Trophoblast cell (in vitro differentiated cells and primary cell): ENCODE results near the gene CTRB1. TPM values are rescaled to one million over a fixed set of nuclear protein-coding genes. Genes with fewer than 3 reads are reported as not detected.
A peak's percentile ranks its signal among the peaks of the same experiment; 100 is the strongest.

ENCODE experiments used
- DNase-seq, 2 donors: peaks; one replicate each; pipeline ENCODE4 v3.0.0-alpha.2; 2016
- H2AFZ ChIP-seq: 2 replicates; pipeline ENCODE4 v1.6.1; 2013; ENCODE audit warnings: low read length, moderate library complexity, mild to moderate bottlenecking; ENCODE audit not compliant: insufficient read depth, poor library complexity
- H2AK5ac ChIP-seq: 2 replicates; pipeline ENCODE4 v1.6.1; 2013; ENCODE audit warnings: mild to moderate bottlenecking, low read length
- H2BK120ac ChIP-seq: 2 replicates; pipeline ENCODE4 v1.6.1; 2013; ENCODE audit warnings: low read length, mild to moderate bottlenecking, moderate library complexity; ENCODE audit not compliant: insufficient read depth, poor library complexity
- H2BK12ac ChIP-seq: 2 replicates; pipeline ENCODE4 v1.6.1; 2013; ENCODE audit warnings: mild to moderate bottlenecking, low read length, moderate library complexity
- H2BK5ac ChIP-seq: 2 replicates; pipeline ENCODE4 v1.6.1; 2013; ENCODE audit warnings: low read length, low read depth, moderate library complexity, mild to moderate bottlenecking; ENCODE audit not compliant: poor library complexity
- H3K14ac ChIP-seq: 2 replicates; pipeline ENCODE4 v1.6.1; 2013; ENCODE audit warnings: mild to moderate bottlenecking, low read length
- H3K18ac ChIP-seq: 2 replicates; pipeline ENCODE4 v1.6.1; 2013; ENCODE audit warnings: mild to moderate bottlenecking, low read length
- H3K23ac ChIP-seq: 2 replicates; pipeline ENCODE4 v1.6.1; 2013; ENCODE audit warnings: low read length
- H3K27ac ChIP-seq: 2 replicates; pipeline ENCODE4 v1.5.1; 2013; ENCODE audit warnings: low read depth, mild to moderate bottlenecking, inconsistent platforms, low read length, moderate library complexity
- H3K27me3 ChIP-seq: 2 replicates; pipeline ENCODE4 v1.6.1; 2013; ENCODE audit warnings: inconsistent platforms, mild to moderate bottlenecking, low read length, moderate library complexity; ENCODE audit not compliant: insufficient read depth
- H3K36me3 ChIP-seq, 2 experiments: 1 replicate in 1 of 2; 2 replicates in 1 of 2; pipeline ENCODE4 v1.6.1; 2013; ENCODE audit warnings: low read length in 2 of 2, mild to moderate bottlenecking in 2 of 2, moderate library complexity in 1 of 2; ENCODE audit not compliant: insufficient read depth in 2 of 2, control insufficient read depth in 1 of 2
- H3K4ac ChIP-seq: 2 replicates; pipeline ENCODE4 v1.6.1; 2013; ENCODE audit warnings: low read depth, mild to moderate bottlenecking, low read length, moderate library complexity
- H3K4me1 ChIP-seq, 2 experiments: 1 replicate in 1 of 2; 2 replicates in 1 of 2; pipeline ENCODE4 v1.6.1; 2013; ENCODE audit warnings: low read length in 2 of 2, mild to moderate bottlenecking in 2 of 2, moderate library complexity in 1 of 2; ENCODE audit not compliant: insufficient read depth in 2 of 2, control insufficient read depth in 1 of 2
- H3K4me2 ChIP-seq: 2 replicates; pipeline ENCODE4 v1.6.1; 2013; ENCODE audit warnings: inconsistent platforms, mild to moderate bottlenecking, low read length, moderate library complexity
- H3K4me3 ChIP-seq: 2 replicates; pipeline ENCODE4 v1.5.1; 2013; ENCODE audit warnings: mild to moderate bottlenecking, low read depth, low read length, inconsistent platforms
- H3K79me1 ChIP-seq: one replicate; pipeline ENCODE4 v1.6.1; 2013; ENCODE audit warnings: low read length
- H3K79me2 ChIP-seq: 2 replicates; pipeline ENCODE4 v1.6.1; 2013; ENCODE audit warnings: low read length, mild to moderate bottlenecking; ENCODE audit not compliant: control insufficient read depth, insufficient read depth, poor library complexity
- H3K9ac ChIP-seq: 2 replicates; pipeline ENCODE4 v1.6.1; 2013; ENCODE audit warnings: mild to moderate bottlenecking, low read length
- H3K9me3 ChIP-seq: 2 replicates; pipeline ENCODE4 v1.6.1; 2013; ENCODE audit warnings: low read depth, mild to moderate bottlenecking, control low read depth, inconsistent platforms, low read length; ENCODE audit not compliant: insufficient read depth
- H4K12ac ChIP-seq: 2 replicates; pipeline ENCODE4 v1.6.1; 2013; ENCODE audit warnings: low read depth, mild to moderate bottlenecking, low read length, moderate library complexity
- H4K8ac ChIP-seq: 2 replicates; pipeline ENCODE4 v1.6.1; 2013; ENCODE audit warnings: low read depth, mild to moderate bottlenecking, low read length, moderate library complexity
- H4K91ac ChIP-seq: one replicate; pipeline ENCODE4 v1.6.1; 2013; ENCODE audit warnings: low read depth, mild to moderate bottlenecking, low read length, moderate library complexity
- WGBS: extraction: QIAGEN DNeasy Blood & Tissue Kit; methylation state at CpG from one replicate; pipeline ENCODE4 v1.1.7; 2013; ENCODE audit warnings: missing lambda C conversion rate; ENCODE audit not compliant: insufficient read length, insufficient coverage; ENCODE audit errors: extremely low coverage; 5-methylcytosine and 5-hydroxymethylcytosine counted together
- polyA plus RNA-seq: library from polyadenylated mRNA; stranded (reverse); fragments of 200-250 nt; gene quantifications from 2 replicates; pipeline ENCODE4 v1.2.3, GENCODE V29; 2013

Gene CTRB1
- 0.15 TPM in 1 of 2 replicates, not detected in the other for polyA plus RNA-seq

- Histone ChIP-seq H3K4me1 (peaks cover 3 to 18% of the 10 kb centered on the region in 2 experiments), H3K9ac (no peak within 1 kb of the TSS), H3K27ac (peak within 1 kb of the TSS; percentile 36), H2AFZ (no peak within 1 kb of the TSS), H3K4me3 (no peak within 1 kb of the TSS), H2BK120ac (peak within 1 kb of the TSS; percentile 39), H3K14ac (peak within 1 kb of the TSS; percentile 54), H3K79me1 (peaks cover 2% of the 10 kb centered on the region), H3K23ac (no peak within 1 kb of the TSS), H2AK5ac (peak within 1 kb of the TSS; percentile 96), H3K36me3 (no peaks in the 10 kb centered on the region), H4K12ac (no peak within 1 kb of the TSS), H3K79me2 (peaks cover 1% of the 10 kb centered on the region), H3K4me2 (no peak within 1 kb of the TSS), H2BK12ac (peak within 1 kb of the TSS; percentile 80), H3K4ac (no peak within 1 kb of the TSS), H2BK5ac (no peak within 1 kb of the TSS), H3K9me3 (no peaks in the 10 kb centered on the region), H3K18ac (no peak within 1 kb of the TSS), H4K91ac (peak within 1 kb of the TSS; percentile 16), H4K8ac (peak within 1 kb of the TSS; percentile 32), H3K27me3 (no peaks in the 10 kb centered on the region)
- DNase-seq, result peak in 1 of 2 donors; percentile 48
- no CpG with 5 or more reads among the region's 19 CpGs for WGBS
These were observed at the start of gene CTRB1 for GRCh38 chr16:75218256-75219076. CTRB1 (plus strand) TSS chr16:75218988; CDS start chr16:75219008, 20 bp downstream.

GRCh38 chr16:75169899-75170405 lies 48.8 kb upstream of the CTRB1 start:
- WGBS, result no CpG with 5 or more reads among the region's 10 CpGs
- Histone ChIP-seq H4K8ac (no peak overlapping the region), H4K12ac (no peak overlapping the region), H3K27me3 (no peaks in the 10 kb centered on the region), H2BK12ac (no peak overlapping the region), H2BK120ac (no peak overlapping the region), H3K27ac (no peak overlapping the region), H2AK5ac (no peak overlapping the region), H3K23ac (no peak overlapping the region), H3K9me3 (peaks cover 25% of the 10 kb centered on the region), H2AFZ (no peak overlapping the region), H3K14ac (no peak overlapping the region), H3K4me1 (no peaks in the 10 kb centered on the region), H3K79me1 (no peaks in the 10 kb centered on the region), H3K79me2 (no peaks in the 10 kb centered on the region), H3K4ac (no peak overlapping the region), H2BK5ac (no peak overlapping the region), H3K4me2 (no peak overlapping the region), H3K36me3 (peaks cover 14 to 35% of the 10 kb centered on the region in 2 experiments), H3K4me3 (no peak overlapping the region), H3K18ac (no peak overlapping the region), H3K9ac (peak overlapping the region; percentile 22), H4K91ac (no peak overlapping the region)
- no peak for DNase-seq

- Histone ChIP-seq H3K14ac (no peak overlapping the region), H3K79me1 (no peaks in the 10 kb centered on the region), H2BK120ac (no peak overlapping the region), H3K4me3 (no peak overlapping the region), H3K9ac (no peak overlapping the region), H2AFZ (no peak overlapping the region), H3K23ac (no peak overlapping the region), H4K12ac (no peak overlapping the region), H3K9me3 (peaks cover 30% of the 10 kb centered on the region), H2BK5ac (no peak overlapping the region), H3K27me3 (no peaks in the 10 kb centered on the region), H4K8ac (no peak overlapping the region), H3K36me3 (peaks cover 11 to 25% of the 10 kb centered on the region in 2 experiments), H3K4me2 (no peak overlapping the region), H3K79me2 (no peaks in the 10 kb centered on the region), H3K27ac (no peak overlapping the region), H4K91ac (no peak overlapping the region), H3K4me1 (no peaks in the 10 kb centered on the region), H3K18ac (no peak overlapping the region), H2BK12ac (no peak overlapping the region), H3K4ac (no peak overlapping the region), H2AK5ac (no peak overlapping the region)
- no peak for DNase-seq
- no CpG with 5 or more reads among the region's 4 CpGs for WGBS
These were observed 46.2 kb upstream of the CTRB1 start for GRCh38 chr16:75172578-75172977.

- H3K27me3 ChIP-seq, result no peaks in the 10 kb centered on the region
- H3K9me3 ChIP-seq, result peaks cover 20% of the 10 kb centered on the region
- no peaks in the 10 kb centered on the region for H3K79me1 ChIP-seq
- H3K4me3 ChIP-seq, result no peak overlapping the region
- no peak overlapping the region for H3K4ac ChIP-seq
- DNase-seq, result no peak
- H3K23ac ChIP-seq, result no peak overlapping the region
- H4K91ac ChIP-seq, result no peak overlapping the region
- H3K36me3 ChIP-seq, result peaks cover 4% of the 10 kb centered on the region in 2 experiments
- no peak overlapping the region for H4K12ac ChIP-seq
- no peak overlapping the region for H3K9ac ChIP-seq
- no peak overlapping the region for H2AK5ac ChIP-seq
- H3K4me1 ChIP-seq, result no peaks in the 10 kb centered on the region
- H4K8ac ChIP-seq, result no peak overlapping the region
- H2AFZ ChIP-seq, result no peak overlapping the region
- H3K18ac ChIP-seq, result no peak overlapping the region
- no peak overlapping the region for H2BK12ac ChIP-seq
- no CpG with 5 or more reads among the region's 3 CpGs for WGBS
- H3K14ac ChIP-seq, result no peak overlapping the region
- H3K79me2 ChIP-seq, result no peaks in the 10 kb centered on the region
- no peak overlapping the region for H3K4me2 ChIP-seq
- H3K27ac ChIP-seq, result no peak overlapping the region
- H2BK5ac ChIP-seq, result no peak overlapping the region
- H2BK120ac ChIP-seq, result no peak overlapping the region
These were observed 43.7 kb upstream of the CTRB1 start for GRCh38 chr16:75175074-75175473.
